Cardiac fibroblast (primary cell): Measurements from ENCODE around the gene WLS.

Experiments used
- DNase-seq, 2 donors: peaks; one replicate each; pipeline versions ENCODE4 v3.0.0 to v3.0.0-alpha.2; 2010; ENCODE audit warnings: low read depth in 2 of 2
- H3K4me3 ChIP-seq, 2 donors: replicated peaks in 1 of 2; 1 replicate in 1 of 2; 2 replicates in 1 of 2; pipeline ENCODE4 v1.5.1; 2011; ENCODE audit warnings: low read depth in 2 of 2, low read length in 2 of 2, mild to moderate bottlenecking in 2 of 2, moderate library complexity in 1 of 2
- CTCF ChIP-seq: IDR thresholded peaks from one replicate; pipeline ENCODE4 v1.5.1; 2011; ENCODE audit warnings: low read depth, mild to moderate bottlenecking, low read length, inconsistent platforms

Gene WLS

GRCh38 chr1:68197461-68197860, 34.9 kb downstream of the WLS start:
- no peak overlapping the region for H3K4me3 ChIP-seq
- TF ChIP-seq CTCF: no peak
- no peak for DNase-seq

GRCh38 chr1:68196676-68197075, 35.6 kb downstream of the WLS start:
- no peak overlapping the region for H3K4me3 ChIP-seq
- no peak for DNase-seq

GRCh38 chr1:68191717-68192116, 40.6 kb downstream of the WLS start:
- H3K4me3 ChIP-seq: no peak overlapping the region
- TF ChIP-seq CTCF: no peak
- DNase-seq: no peak

More at GRCh38 chr1:68196676-68197075, 35.6 kb downstream of the WLS start:
- TF ChIP-seq CTCF: no peak

- TF ChIP-seq CTCF: no peak
- peak; percentile 41 to 53 for DNase-seq
- H3K4me3 ChIP-seq: no peak overlapping the region
These were observed 43.5 kb downstream of the WLS start for GRCh38 chr1:68188644-68189340.

- no peak overlapping the region for H3K4me3 ChIP-seq
- no peak for TF ChIP-seq CTCF
- DNase-seq: peak; percentile 62 to 87
These were observed 44.2 kb downstream of the WLS start for GRCh38 chr1:68188060-68188538.

GRCh38 chr1:68185743-68186142, 46.6 kb downstream of the WLS start:
- no peak for DNase-seq
- TF ChIP-seq CTCF: no peak
- H3K4me3 ChIP-seq: no peak overlapping the region

GRCh38 chr1:68183895-68184294, 48.4 kb downstream of the WLS start:
- H3K4me3 ChIP-seq: no peak overlapping the region
- DNase-seq: no peak
- no peak for TF ChIP-seq CTCF
